Muscle layer of colon (tissue), 2 donors: ENCODE results near the gene ITPKB.
A peak's percentile ranks its signal among the peaks of the same experiment; 100 is the strongest.

Source experiments
- H3K27ac ChIP-seq: one replicate; pipeline ENCODE4 v1.7.0; 2013; ENCODE audit warnings: low read depth, mild to moderate bottlenecking, low read length, moderate library complexity
- H3K27me3 ChIP-seq, 2 donors: one replicate each; pipeline ENCODE4 v1.7.0; 2013; ENCODE audit warnings: low read length in 2 of 2, mild to moderate bottlenecking in 2 of 2; ENCODE audit not compliant: insufficient read depth in 2 of 2, control insufficient read depth in 1 of 2
- H3K36me3 ChIP-seq: one replicate; pipeline ENCODE4 v1.7.0; 2013; ENCODE audit warnings: mild to moderate bottlenecking, low read length; ENCODE audit not compliant: insufficient read depth
- H3K4me1 ChIP-seq: one replicate; pipeline ENCODE4 v1.7.0; 2013; ENCODE audit warnings: mild to moderate bottlenecking, low read length; ENCODE audit not compliant: insufficient read depth
- H3K4me3 ChIP-seq, 2 donors: one replicate each; pipeline ENCODE4 v1.7.0; 2013; ENCODE audit warnings: low read length in 2 of 2, low read depth in 1 of 2, mild to moderate bottlenecking in 1 of 2, moderate library complexity in 1 of 2
- H3K9ac ChIP-seq: one replicate; pipeline ENCODE4 v1.7.0; 2013; ENCODE audit warnings: low read length
- H3K9me3 ChIP-seq: one replicate; pipeline ENCODE4 v1.7.0; 2013; ENCODE audit warnings: mild to moderate bottlenecking, low read length
- donor health status: abdominal sarcoma.
- donor health status: Adenocarcinoma of cecum.

ITPKB gene

GRCh38 chr1:226711976-226712741, 26.9 kb downstream of the ITPKB start:
- no peak overlapping the region for H3K9ac ChIP-seq
- no peaks in the 10 kb centered on the region for H3K9me3 ChIP-seq
- H3K36me3 ChIP-seq, result no peaks in the 10 kb centered on the region
- H3K4me1 ChIP-seq, result peaks cover 74% of the 10 kb centered on the region
- H3K27ac ChIP-seq, result peak overlapping the region; percentile 21
- H3K27me3 ChIP-seq, result no peaks in the 10 kb centered on the region
- no peak overlapping the region for H3K4me3 ChIP-seq

- H3K27me3 ChIP-seq, result no peaks in the 10 kb centered on the region
- H3K9me3 ChIP-seq, result no peaks in the 10 kb centered on the region
- H3K4me1 ChIP-seq, result peaks cover 72% of the 10 kb centered on the region
- peaks cover 9% of the 10 kb centered on the region for H3K36me3 ChIP-seq
- H3K27ac ChIP-seq, result peak overlapping the region; percentile 30
- no peak overlapping the region for H3K9ac ChIP-seq
- H3K4me3 ChIP-seq, result no peak overlapping the region
Observed at GRCh38 chr1:226710501-226710900, 28.6 kb downstream of the ITPKB start.

- Histone ChIP-seq H3K27me3 (no peaks in the 10 kb centered on the region), H3K9ac (no peak overlapping the region), H3K27ac (peak overlapping the region; percentile 53), H3K4me3 (no peak overlapping the region), H3K9me3 (no peaks in the 10 kb centered on the region), H3K4me1 (peaks cover 74% of the 10 kb centered on the region), H3K36me3 (peaks cover 10% of the 10 kb centered on the region)
Observed at GRCh38 chr1:226709953-226710352, 29.1 kb downstream of the ITPKB start.

GRCh38 chr1:226708967-226709396, 30.1 kb downstream of the ITPKB start:
- peaks cover 10% of the 10 kb centered on the region for H3K36me3 ChIP-seq
- no peaks in the 10 kb centered on the region for H3K27me3 ChIP-seq
- no peaks in the 10 kb centered on the region for H3K9me3 ChIP-seq
- no peak overlapping the region for H3K9ac ChIP-seq
- H3K4me3 ChIP-seq, result no peak overlapping the region
- peaks cover 76% of the 10 kb centered on the region for H3K4me1 ChIP-seq
- peak overlapping the region; percentile 53 for H3K27ac ChIP-seq

GRCh38 chr1:226708342-226708780, 30.7 kb downstream of the ITPKB start:
- H3K9me3 ChIP-seq, result no peaks in the 10 kb centered on the region
- no peak overlapping the region for H3K4me3 ChIP-seq
- H3K36me3 ChIP-seq, result peaks cover 10% of the 10 kb centered on the region
- no peaks in the 10 kb centered on the region for H3K27me3 ChIP-seq
- peaks cover 75% of the 10 kb centered on the region for H3K4me1 ChIP-seq
- no peak overlapping the region for H3K9ac ChIP-seq
- peak overlapping the region; percentile 47 for H3K27ac ChIP-seq

GRCh38 chr1:226706684-226707083, 32.4 kb downstream of the ITPKB start:
- Histone ChIP-seq H3K4me3 (no peak overlapping the region), H3K27me3 (no peaks in the 10 kb centered on the region), H3K9me3 (no peaks in the 10 kb centered on the region), H3K9ac (no peak overlapping the region), H3K27ac (peak overlapping the region; percentile 8), H3K36me3 (peaks cover 10% of the 10 kb centered on the region), H3K4me1 (peaks cover 70% of the 10 kb centered on the region)

- H3K4me3 ChIP-seq, result peak overlapping the region; percentile 52 to 54
- H3K9ac ChIP-seq, result peak overlapping the region; percentile 52
- peaks cover 11% of the 10 kb centered on the region for H3K36me3 ChIP-seq
- no peaks in the 10 kb centered on the region for H3K27me3 ChIP-seq
- H3K27ac ChIP-seq, result peak overlapping the region; percentile 89
- H3K4me1 ChIP-seq, result peaks cover 65% of the 10 kb centered on the region
- no peaks in the 10 kb centered on the region for H3K9me3 ChIP-seq
Observed at GRCh38 chr1:226704169-226704937, 34.7 kb downstream of the ITPKB start.

- H3K4me1 ChIP-seq, result peaks cover 65% of the 10 kb centered on the region
- no peaks in the 10 kb centered on the region for H3K27me3 ChIP-seq
- H3K9me3 ChIP-seq, result no peaks in the 10 kb centered on the region
- peak overlapping the region; percentile 52 to 73 for H3K4me3 ChIP-seq
- H3K36me3 ChIP-seq, result peaks cover 23% of the 10 kb centered on the region
- peak overlapping the region; percentile 89 for H3K27ac ChIP-seq
- peak overlapping the region; percentile 73 for H3K9ac ChIP-seq
Observed at GRCh38 chr1:226702957-226703831, 35.9 kb downstream of the ITPKB start.

GRCh38 chr1:226702318-226702956, 36.6 kb downstream of the ITPKB start:
- peak overlapping the region; percentile 89 for H3K27ac ChIP-seq
- peaks cover 71% of the 10 kb centered on the region for H3K4me1 ChIP-seq
- H3K9ac ChIP-seq, result peak overlapping the region; percentile 73
- no peaks in the 10 kb centered on the region for H3K9me3 ChIP-seq
- peaks cover 23% of the 10 kb centered on the region for H3K36me3 ChIP-seq
- H3K4me3 ChIP-seq, result peak overlapping the region; percentile 52 to 73
- H3K27me3 ChIP-seq, result no peaks in the 10 kb centered on the region

GRCh38 chr1:226700861-226701260, 38.2 kb downstream of the ITPKB start:
- Histone ChIP-seq H3K9ac (no peak overlapping the region), H3K4me1 (peaks cover 82% of the 10 kb centered on the region), H3K36me3 (peaks cover 28% of the 10 kb centered on the region)

More at GRCh38 chr1:226700861-226701260, 38.2 kb downstream of the ITPKB start:
- Histone ChIP-seq H3K27ac (peak overlapping the region; percentile 47), H3K27me3 (no peaks in the 10 kb centered on the region), H3K9me3 (no peaks in the 10 kb centered on the region), H3K4me3 (no peak overlapping the region)
